ENCODE data around the gene NT5M. TPM values are rescaled to one million over a fixed set of nuclear protein-coding genes. Genes with fewer than 3 reads are reported as not detected.
A peak's percentile ranks its signal among the peaks of the same experiment; 100 is the strongest.

Gene NT5M
- total RNA-seq, 1 experiment from 2014 or later, result 6.6 TPM

DNA sequence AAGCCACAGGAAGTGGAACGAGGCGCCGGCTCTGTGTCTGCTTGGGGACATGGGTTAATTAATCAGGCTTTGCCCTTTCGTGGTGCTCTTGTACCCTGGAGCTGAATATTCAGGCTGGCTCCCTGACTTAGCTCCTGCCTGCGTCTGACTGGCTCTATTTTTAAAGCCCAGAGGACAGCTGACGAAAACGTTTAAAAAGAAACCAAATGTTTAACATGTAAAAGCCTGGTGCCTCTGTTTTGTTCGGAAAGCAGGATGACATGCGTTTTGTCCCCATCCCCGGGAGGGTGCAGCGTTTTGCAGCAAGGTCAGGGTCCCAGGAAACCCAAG, 61.1 kb downstream of the NT5M start:
- H3K36me3 Mint-ChIP-seq (ENCODE audit: insufficient read depth in 1 of 3, low read depth in 3 of 3), result peaks cover 0 to 7% (median 0%) of the 10 kb centered on the region in 3 experiments; a peak in 2 of 7 replicates
- Histone ChIP-seq H3K23ac (ENCODE audit: insufficient read length, low read depth, low read length) (no peak overlapping the region), H3K79me2 (ENCODE audit: insufficient read depth, low read length) (no peaks in the 10 kb centered on the region), H2BK5ac (ENCODE audit: insufficient read length, low read length) (no peak overlapping the region), H2BK12ac (ENCODE audit: insufficient read length, low read depth, low read length) (no peak overlapping the region), H2BK20ac (ENCODE audit: low read depth, low read length, poor library complexity, severe bottlenecking) (no peak overlapping the region), H3K4me1 (ENCODE audit: insufficient read depth, low read length) (no peaks in the 10 kb centered on the region), H2BK120ac (ENCODE audit: low read depth, low read length, poor library complexity, severe bottlenecking) (no peak overlapping the region), H3K9ac (ENCODE audit: extremely low read depth, insufficient read length, low read length) (no peak overlapping the region), H2BK15ac (ENCODE audit: low read depth, low read length) (no peak overlapping the region), H3K79me1 (ENCODE audit: insufficient read depth, low read depth, low read length, poor library complexity, severe bottlenecking) (no peaks in the 10 kb centered on the region), H3K4ac (ENCODE audit: low read depth, low read length) (no peak overlapping the region), H3K4me2 (ENCODE audit: insufficient read depth, insufficient read length, low read length) (no peak overlapping the region), H4K8ac (replicated peaks; ENCODE audit: insufficient read length, low read depth, low read length) (no peak overlapping the region), H4K20me1 (ENCODE audit: control insufficient read depth, insufficient read depth, insufficient read length) (no peaks in the 10 kb centered on the region), H2AK5ac (ENCODE audit: insufficient read length, low read length) (no peak overlapping the region), H3K27ac (ENCODE audit: insufficient read length, low read depth, low read length) (no peak overlapping the region), H3K18ac (ENCODE audit: insufficient read length, low read depth, low read length) (no peak overlapping the region), H3K56ac (ENCODE audit: insufficient read length, low read depth, low read length) (no peak overlapping the region), H3K23me2 (ENCODE audit: insufficient read length, low read depth, low read length, poor library complexity, severe bottlenecking) (no peaks in the 10 kb centered on the region), H3T11ph (ENCODE audit: low read length) (no peak overlapping the region), H4K5ac (ENCODE audit: insufficient read length, low read depth, low read length) (no peak overlapping the region), H3K27me3 (ENCODE audit: insufficient read depth, low read length) (no peaks in the 10 kb centered on the region), H3K9me3 (ENCODE audit: control insufficient read depth, low read depth, low read length) (no peaks in the 10 kb centered on the region), H3K14ac (ENCODE audit: insufficient read depth, low read length) (no peak overlapping the region), H2AFZ (ENCODE audit: low read length) (no peak overlapping the region), H4K91ac (ENCODE audit: insufficient read length, low read depth, low read length) (no peak overlapping the region)
- H3K4me3 Mint-ChIP-seq, result no peak overlapping the region; a peak in 1 of 5 replicates
- DNase-seq, result peak; percentile 19
- no peak overlapping the region for H3K27ac Mint-ChIP-seq
- H3K27me3 Mint-ChIP-seq (ENCODE audit: low read depth), result peaks cover 32% of the 10 kb centered on the region
- H3K9me3 Mint-ChIP-seq, result peaks cover 9 to 14% of the 10 kb centered on the region in 2 experiments; a peak in 4 of 5 replicates
- no CpG with 5 or more reads among the region's 11 CpGs for WGBS (ENCODE audit: extremely low coverage, insufficient read length, low lambda C conversion rate)
- TF ChIP-seq, protein P1, sequence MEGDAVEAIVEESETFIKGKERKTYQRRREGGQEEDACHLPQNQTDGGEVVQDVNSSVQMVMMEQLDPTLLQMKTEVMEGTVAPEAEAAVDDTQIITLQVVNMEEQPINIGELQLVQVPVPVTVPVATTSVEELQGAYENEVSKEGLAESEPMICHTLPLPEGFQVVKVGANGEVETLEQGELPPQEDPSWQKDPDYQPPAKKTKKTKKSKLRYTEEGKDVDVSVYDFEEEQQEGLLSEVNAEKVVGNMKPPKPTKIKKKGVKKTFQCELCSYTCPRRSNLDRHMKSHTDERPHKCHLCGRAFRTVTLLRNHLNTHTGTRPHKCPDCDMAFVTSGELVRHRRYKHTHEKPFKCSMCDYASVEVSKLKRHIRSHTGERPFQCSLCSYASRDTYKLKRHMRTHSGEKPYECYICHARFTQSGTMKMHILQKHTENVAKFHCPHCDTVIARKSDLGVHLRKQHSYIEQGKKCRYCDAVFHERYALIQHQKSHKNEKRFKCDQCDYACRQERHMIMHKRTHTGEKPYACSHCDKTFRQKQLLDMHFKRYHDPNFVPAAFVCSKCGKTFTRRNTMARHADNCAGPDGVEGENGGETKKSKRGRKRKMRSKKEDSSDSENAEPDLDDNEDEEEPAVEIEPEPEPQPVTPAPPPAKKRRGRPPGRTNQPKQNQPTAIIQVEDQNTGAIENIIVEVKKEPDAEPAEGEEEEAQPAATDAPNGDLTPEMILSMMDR (conservative IDR thresholded peaks at IDR 0.05), result no peak
- H3K4me1 Mint-ChIP-seq, result peaks cover 14 to 18% of the 10 kb centered on the region in 2 experiments

Data from H9 (cell line).